SU-DHL-6 (cell line): Measurements from ENCODE around the gene GRIK3.

Source experiments
- H2AFZ ChIP-seq: fragments of 200-600 bp; sonication (generic); 2 replicates; pipeline ENCODE4 v1.6.1; 2014; ENCODE audit warnings: low read depth, mild to moderate bottlenecking, moderate library complexity, mixed read lengths, antibody characterized with exemption, low read length; ENCODE audit not compliant: severe bottlenecking
- H3F3A ChIP-seq: fragments of 200-600 bp; shearing (Covaris generic); 2 replicates; pipeline ENCODE4 v1.6.0; 2016; ENCODE audit warnings: antibody characterized with exemption, mild to moderate bottlenecking; ENCODE audit not compliant: insufficient read depth
- H3K27ac ChIP-seq: fragments of 200-600 bp; sonication (generic); 2 replicates; pipeline ENCODE4 v1.5.1; 2016; ENCODE audit warnings: low read depth, mild to moderate bottlenecking, low read length, moderate library complexity, mixed read lengths
- H3K27me3 ChIP-seq: fragments of 200-600 bp; sonication (generic), shearing (Covaris generic); 2 replicates; pipeline ENCODE4 v1.6.0; 2014; ENCODE audit warnings: mild to moderate bottlenecking, low read length
- H3K36me3 ChIP-seq: fragments of 200-600 bp; sonication (generic); 2 replicates; pipeline ENCODE4 v1.6.1; 2014; ENCODE audit warnings: mild to moderate bottlenecking, low read length, mixed read lengths
- H3K4me2 ChIP-seq: fragments of 300-600, 200-600 bp; shearing (Covaris generic), sonication (generic); 2 replicates; pipeline ENCODE4 v1.6.0; 2014; ENCODE audit warnings: low read length, low read depth, mild to moderate bottlenecking; ENCODE audit not compliant: poor library complexity, severe bottlenecking
- H3K4me3 ChIP-seq: fragments of 200-600 bp; sonication (generic); 2 replicates; pipeline ENCODE4 v1.5.1; 2014; ENCODE audit warnings: antibody characterized with exemption, low read length, mild to moderate bottlenecking, mixed read lengths; ENCODE audit not compliant: insufficient read depth, poor library complexity, severe bottlenecking
- H3K79me2 ChIP-seq: fragments of 200-600 bp; sonication (generic); 2 replicates; pipeline ENCODE4 v1.6.1; 2014; ENCODE audit warnings: mild to moderate bottlenecking, low read length, moderate library complexity; ENCODE audit not compliant: insufficient read depth
- H3K9ac ChIP-seq: fragments of 200-600 bp; sonication (generic); 2 replicates; pipeline ENCODE4 v1.7.0; 2014; ENCODE audit warnings: mild to moderate bottlenecking, low read length
- H3K9me2 ChIP-seq: fragments of 200-600 bp; sonication (generic); replicated peaks from 2 replicates; pipeline ENCODE4 v1.6.1; 2014; ENCODE audit warnings: low read length; ENCODE audit not compliant: insufficient read depth
- H3K9me3 ChIP-seq: fragments of 200-600 bp; sonication (generic); 2 replicates; pipeline ENCODE4 v1.6.1; 2014; ENCODE audit warnings: low read length, mixed read lengths; ENCODE audit not compliant: insufficient read depth
- H4K20me1 ChIP-seq: fragments of 200-600 bp; sonication (generic); 2 replicates; pipeline ENCODE4 v1.6.1; 2014; ENCODE audit warnings: low read depth, mild to moderate bottlenecking, antibody characterized with exemption, low read length, moderate library complexity, mixed read lengths
- EZH2phosphoT487 ChIP-seq: fragments of 200-600 bp; sonication (generic), shearing (Covaris generic); conservative IDR thresholded peaks from 2 replicates; pipeline ENCODE4 v1.6.1; 2018; ENCODE audit warnings: mild to moderate bottlenecking, antibody characterized with exemption, low read length, moderate library complexity, mixed read lengths
- TF ChIP-seq, protein P1 (sequence below): fragments of 200-600 bp; sonication (generic); IDR thresholded peaks from one replicate; pipeline ENCODE4 v1.5.1; 2017; ENCODE audit warnings: antibody characterized with exemption, mild to moderate bottlenecking, low read length, moderate library complexity; ENCODE audit not compliant: insufficient read depth, poor library complexity, severe bottlenecking

Gene GRIK3

DNA sequence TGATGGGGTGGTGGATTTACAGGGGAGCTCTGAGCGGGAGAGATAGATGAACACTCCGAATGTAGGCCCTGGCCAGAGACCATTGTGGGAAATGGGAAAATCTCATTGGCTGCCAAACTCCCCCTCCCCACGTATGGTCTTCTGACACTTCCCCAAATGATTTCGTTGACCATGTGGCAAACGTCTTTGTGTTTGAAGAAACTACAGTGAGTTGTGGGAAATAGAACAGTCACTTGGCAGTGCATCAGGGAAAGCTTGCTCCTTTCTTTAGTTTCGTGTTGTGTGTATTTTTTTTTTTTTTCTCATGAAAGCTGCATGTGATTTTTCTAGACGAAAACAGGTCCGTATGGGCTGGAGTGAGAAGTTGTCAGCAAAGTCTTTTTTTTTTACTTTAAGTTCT is 25.0 kb upstream of the GRIK3 start:
- H3K4me3 ChIP-seq = no peak overlapping the region
- H3F3A ChIP-seq = no peaks in the 10 kb centered on the region
- H2AFZ ChIP-seq = no peak overlapping the region
- H3K4me2 ChIP-seq = no peak overlapping the region
- H3K27me3 ChIP-seq = no peaks in the 10 kb centered on the region
- H3K9me3 ChIP-seq = no peaks in the 10 kb centered on the region
- H3K27ac ChIP-seq = no peak overlapping the region
- H3K9me2 ChIP-seq = no peaks in the 10 kb centered on the region
- TF ChIP-seq, protein P1, sequence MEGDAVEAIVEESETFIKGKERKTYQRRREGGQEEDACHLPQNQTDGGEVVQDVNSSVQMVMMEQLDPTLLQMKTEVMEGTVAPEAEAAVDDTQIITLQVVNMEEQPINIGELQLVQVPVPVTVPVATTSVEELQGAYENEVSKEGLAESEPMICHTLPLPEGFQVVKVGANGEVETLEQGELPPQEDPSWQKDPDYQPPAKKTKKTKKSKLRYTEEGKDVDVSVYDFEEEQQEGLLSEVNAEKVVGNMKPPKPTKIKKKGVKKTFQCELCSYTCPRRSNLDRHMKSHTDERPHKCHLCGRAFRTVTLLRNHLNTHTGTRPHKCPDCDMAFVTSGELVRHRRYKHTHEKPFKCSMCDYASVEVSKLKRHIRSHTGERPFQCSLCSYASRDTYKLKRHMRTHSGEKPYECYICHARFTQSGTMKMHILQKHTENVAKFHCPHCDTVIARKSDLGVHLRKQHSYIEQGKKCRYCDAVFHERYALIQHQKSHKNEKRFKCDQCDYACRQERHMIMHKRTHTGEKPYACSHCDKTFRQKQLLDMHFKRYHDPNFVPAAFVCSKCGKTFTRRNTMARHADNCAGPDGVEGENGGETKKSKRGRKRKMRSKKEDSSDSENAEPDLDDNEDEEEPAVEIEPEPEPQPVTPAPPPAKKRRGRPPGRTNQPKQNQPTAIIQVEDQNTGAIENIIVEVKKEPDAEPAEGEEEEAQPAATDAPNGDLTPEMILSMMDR = no peak
- no peak for TF ChIP-seq EZH2phosphoT487
- no peak overlapping the region for H3K9ac ChIP-seq
- no peaks in the 10 kb centered on the region for H3K36me3 ChIP-seq
- no peaks in the 10 kb centered on the region for H4K20me1 ChIP-seq
- no peaks in the 10 kb centered on the region for H3K79me2 ChIP-seq

DNA sequence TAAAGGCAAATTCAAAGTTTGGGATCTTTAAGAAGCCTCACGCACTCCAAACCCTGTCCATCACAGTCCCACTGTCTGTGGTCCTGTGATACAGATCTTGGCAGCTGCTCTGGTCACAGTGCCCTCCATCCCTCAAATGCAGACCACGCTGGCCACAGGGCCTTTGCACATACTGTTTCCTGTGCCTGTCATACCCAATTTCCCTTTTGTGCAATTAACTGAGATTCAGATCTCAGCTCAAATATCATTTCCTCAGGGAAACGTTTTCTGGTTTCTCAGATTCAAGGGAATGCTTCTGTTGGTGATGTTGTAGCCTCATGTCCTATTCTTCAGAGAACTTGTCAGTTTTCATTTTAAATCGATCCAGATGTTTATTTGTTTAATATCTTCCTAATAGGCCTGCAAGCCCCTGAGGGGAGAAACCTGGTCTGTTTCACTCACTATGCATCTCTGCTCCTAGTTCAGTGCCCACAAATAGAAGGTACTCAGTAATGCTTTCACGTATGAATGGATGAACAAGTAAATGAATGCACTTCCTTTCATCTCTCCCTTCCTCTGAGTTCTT is 24.2 kb upstream of the GRIK3 start:
- Histone ChIP-seq H3K9me3 (no peaks in the 10 kb centered on the region), H4K20me1 (no peaks in the 10 kb centered on the region), H3K9me2 (no peaks in the 10 kb centered on the region), H3K36me3 (no peaks in the 10 kb centered on the region), H3K27me3 (no peaks in the 10 kb centered on the region), H3K9ac (no peak overlapping the region), H3K79me2 (no peaks in the 10 kb centered on the region), H2AFZ (no peak overlapping the region), H3K4me3 (no peak overlapping the region), H3K27ac (no peak overlapping the region), H3F3A (no peaks in the 10 kb centered on the region), H3K4me2 (no peak overlapping the region)
- TF ChIP-seq, protein P1 = no peak
- TF ChIP-seq EZH2phosphoT487 = no peak

DNA sequence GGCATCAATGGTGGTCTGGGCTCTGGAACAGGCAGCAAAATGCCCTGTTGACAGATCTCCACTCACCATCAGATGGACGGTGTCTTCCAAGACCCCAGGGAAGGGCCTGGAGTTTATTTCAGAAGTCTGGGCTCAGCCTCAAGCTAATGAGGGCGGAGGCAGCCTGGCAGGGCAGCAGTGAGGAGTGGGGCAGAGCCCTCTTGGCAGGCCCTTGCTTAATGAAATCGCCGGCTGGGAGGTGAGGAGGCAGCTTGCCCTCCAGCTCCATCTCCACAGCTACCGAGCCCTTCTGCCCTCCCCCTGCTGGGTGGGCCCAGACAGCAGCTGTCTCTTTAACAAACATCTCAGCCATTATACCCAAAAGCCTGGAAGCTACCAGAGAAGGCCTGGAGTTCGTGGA is 22.0 kb upstream of the GRIK3 start:
- Histone ChIP-seq H3K27me3 (no peaks in the 10 kb centered on the region), H2AFZ (no peak overlapping the region), H3K36me3 (no peaks in the 10 kb centered on the region), H3K9me3 (no peaks in the 10 kb centered on the region), H3K4me3 (no peak overlapping the region), H4K20me1 (no peaks in the 10 kb centered on the region), H3K9me2 (no peaks in the 10 kb centered on the region), H3K79me2 (no peaks in the 10 kb centered on the region), H3K4me2 (no peak overlapping the region), H3K27ac (no peak overlapping the region), H3K9ac (no peak overlapping the region), H3F3A (no peaks in the 10 kb centered on the region)
- no peak for TF ChIP-seq EZH2phosphoT487
- TF ChIP-seq, protein P1 = no peak
